DLD1 (cell line): ENCODE measurements around the gene CLRN3.

Source experiments
- in situ Hi-C: cut with HindIII; loops from 2 replicates; pipeline ENCODE4 v1.10.0; 2017; ENCODE audit warnings: low sequenced_read_pairs

CLRN3 gene

GRCh38 chr10:127875916-127876315, 16.8 kb downstream of the CLRN3 start:
- in situ Hi-C loops = no loop called here

DNA sequence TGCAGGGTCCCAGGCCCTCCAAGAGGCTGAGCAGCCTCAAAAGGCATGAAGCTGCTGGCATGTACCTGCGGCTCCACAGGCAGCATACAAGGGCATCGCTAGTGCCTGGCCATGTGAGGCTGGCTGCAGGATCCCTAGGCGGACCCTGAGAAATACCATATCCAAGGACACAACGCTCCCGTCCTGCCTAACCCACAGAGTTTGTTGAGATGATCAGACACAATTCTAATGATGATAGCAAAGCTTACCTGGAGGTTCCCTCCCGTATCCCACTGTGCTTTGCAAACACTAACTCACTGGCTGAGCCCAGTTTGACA, 17.3 kb downstream of the CLRN3 start:
- in situ Hi-C loops = no loop called here

GRCh38 chr10:127874671-127875448, 17.9 kb downstream of the CLRN3 start:
- in situ Hi-C loops = no loop called here

DNA sequence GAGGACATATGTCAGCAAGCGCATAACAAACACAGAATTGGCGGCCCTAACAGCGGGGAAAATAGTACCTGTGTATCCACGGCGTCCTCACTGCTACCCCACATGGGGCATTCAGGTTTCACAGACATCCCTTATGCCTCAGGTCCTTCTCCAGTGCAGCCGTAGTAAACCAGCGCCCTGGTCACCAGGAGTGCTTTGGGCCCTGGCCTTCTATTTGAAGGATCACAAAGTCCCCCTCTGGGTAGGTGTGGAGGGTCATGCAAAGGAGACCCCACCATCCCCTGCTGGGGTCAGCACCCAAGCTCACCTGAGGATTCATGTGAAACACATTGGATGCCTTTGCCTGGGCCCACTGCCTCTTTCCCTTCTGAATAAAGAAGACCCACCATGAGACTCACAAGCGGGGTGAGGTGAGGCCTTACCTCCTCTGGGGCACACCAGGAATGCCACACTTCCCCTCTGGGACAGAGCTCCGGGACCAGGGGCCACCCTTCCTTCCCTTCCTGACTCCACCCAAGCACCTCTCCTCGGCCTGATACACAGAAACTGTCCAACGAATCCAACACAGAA, 18.8 kb downstream of the CLRN3 start:
- in situ Hi-C loops = no loop called here

GRCh38 chr10:127872871-127873600, 19.7 kb downstream of the CLRN3 start:
- in situ Hi-C loops = no loop called here

DNA sequence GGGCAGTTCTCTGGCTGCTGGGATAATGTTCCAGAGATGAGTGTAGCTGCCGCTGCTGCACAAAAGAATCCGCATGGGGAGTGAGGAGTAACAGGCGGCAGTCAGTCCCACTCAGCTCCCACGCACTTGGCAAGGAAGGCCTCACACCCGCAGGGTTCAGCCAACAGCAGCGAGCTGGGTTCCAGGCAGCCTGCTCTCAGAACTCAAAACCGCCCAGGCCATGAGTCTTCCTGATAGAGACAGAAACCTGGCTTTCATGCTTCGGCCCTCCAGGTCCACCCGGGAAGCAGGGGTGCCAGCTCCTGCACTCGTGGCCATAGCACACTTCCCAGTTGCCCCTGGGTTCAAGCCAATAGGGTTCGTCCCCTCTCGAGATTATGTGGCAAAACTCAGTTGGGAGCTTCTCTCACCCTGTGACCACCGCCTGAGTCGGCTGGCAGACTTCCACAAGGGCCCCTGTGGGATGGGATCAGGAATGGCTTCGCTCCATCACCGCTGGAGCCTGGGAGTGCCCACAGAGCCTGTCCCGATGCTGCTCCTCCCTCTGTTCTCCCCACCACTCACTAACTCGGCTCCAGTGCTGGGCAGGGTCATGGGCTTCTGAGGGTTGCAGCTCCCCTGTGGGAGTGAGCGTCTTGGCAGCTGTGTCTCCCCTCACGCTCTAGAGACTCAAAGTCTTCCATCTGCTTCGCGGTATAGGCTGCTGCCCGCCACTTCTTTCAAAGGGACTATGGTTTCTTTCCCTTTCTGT, 20.6 kb downstream of the CLRN3 start:
- in situ Hi-C loops = no loop called here

DNA sequence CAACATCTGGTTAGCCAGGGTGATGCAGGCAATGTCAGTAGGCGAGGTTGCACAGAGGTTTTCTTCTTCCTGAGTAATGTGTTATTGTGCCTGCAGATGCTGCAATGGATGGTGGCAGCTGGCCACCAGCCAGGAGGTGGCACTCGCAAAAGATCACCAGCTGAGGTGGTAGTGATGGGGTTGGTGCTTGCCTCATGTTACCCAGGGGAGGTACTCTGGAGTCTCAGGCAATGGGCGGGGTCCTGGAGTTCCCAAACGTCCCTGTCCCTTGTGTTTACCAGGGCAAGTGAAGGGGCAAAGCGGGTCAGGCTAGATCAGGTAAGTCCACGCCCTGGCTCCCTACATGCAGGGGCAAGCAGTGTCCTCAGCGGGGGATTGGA, 21.1 kb downstream of the CLRN3 start:
- in situ Hi-C loops = no loop called here

- in situ Hi-C loops = no loop called here
Measured at GRCh38 chr10:127869329-127869728, 23.4 kb downstream of the CLRN3 start.

DNA sequence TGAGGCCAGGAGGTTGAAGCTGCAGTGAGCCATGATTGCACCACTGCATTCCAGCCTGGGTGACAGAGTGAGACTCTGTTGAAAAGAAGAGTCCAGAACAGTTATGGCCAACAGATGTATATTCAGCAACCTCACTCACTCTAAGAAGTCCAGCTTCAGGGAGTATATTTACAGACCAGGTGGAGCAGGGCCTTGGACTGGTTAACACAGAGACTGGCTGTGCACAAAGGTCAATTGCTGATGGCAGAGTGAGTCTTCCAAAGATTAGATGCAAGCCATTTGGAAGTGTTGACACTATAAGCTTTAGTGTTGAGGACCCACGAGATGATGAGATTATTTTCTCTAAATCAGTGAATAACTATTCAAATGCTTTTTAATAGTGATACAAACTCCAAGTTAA, 24.9 kb downstream of the CLRN3 start:
- in situ Hi-C loops = no loop called here

DNA sequence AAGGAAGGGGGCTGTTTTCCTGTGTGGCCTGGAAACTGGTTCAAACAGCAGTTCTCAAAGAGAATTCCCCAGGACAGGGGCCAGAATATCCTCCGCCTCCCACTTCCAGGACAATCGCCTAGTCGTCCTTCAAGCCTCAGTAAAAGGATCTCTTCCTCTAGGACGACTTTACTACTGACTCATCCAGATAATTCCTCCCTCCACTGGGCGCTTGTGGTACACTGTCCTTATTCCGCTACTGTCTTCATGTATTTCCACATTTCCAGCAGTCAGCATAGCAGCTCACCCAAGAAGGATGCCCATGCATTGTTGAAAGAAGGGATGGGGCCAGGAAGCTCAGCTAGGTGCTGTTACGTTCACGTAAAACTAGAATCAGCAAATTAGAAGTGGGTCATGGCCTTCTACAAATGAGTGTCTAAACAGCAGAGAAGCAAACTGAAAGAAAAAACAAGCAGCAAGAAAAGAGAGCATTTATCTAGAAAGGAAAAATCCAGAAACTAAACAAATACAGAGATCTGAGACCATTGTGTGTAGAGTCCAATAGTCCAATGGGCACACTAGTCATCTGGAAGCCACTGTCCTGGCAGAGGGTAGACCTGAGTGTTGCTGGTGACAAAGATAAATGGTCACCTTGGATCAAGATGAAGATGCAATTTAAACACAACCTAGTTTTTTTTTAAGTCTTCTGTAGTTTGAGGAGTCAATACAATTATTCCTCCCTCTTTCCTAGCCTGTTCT, 26.3 kb downstream of the CLRN3 start:
- in situ Hi-C loops = no loop called here

DNA sequence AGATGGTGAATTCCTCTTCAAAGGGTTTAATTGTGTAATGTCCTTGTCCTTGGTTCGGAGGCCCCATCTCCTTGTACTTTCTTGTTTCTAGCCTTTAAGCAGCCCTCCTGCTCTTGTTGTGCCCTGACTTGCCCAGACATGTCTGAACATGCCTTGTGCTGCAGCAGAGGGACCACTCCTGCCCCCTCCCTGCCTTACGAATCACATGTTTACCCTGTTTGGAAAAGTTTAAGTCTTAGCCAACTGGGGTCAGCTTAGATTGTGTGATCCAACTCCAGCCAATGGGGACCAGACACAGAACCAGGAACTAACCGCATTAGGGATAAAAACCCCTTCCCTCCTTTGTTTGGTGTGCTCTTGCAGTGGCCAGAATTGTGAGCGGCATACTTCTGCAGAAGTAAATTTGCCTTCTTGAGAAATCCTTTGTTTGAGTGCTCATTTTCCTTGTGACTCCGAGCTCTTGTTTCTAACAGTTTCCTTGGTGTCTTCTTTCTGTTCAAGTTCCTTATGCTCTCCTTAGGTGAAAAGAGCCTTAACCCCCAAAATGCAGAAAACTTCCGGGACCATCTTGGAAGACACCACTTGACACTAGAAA, 29.4 kb downstream of the CLRN3 start:
- in situ Hi-C loops = loop anchor here (5.0 kb wide), 1 partner anchor 149 kb away; no protein-coding TSS in a partner anchor

DNA sequence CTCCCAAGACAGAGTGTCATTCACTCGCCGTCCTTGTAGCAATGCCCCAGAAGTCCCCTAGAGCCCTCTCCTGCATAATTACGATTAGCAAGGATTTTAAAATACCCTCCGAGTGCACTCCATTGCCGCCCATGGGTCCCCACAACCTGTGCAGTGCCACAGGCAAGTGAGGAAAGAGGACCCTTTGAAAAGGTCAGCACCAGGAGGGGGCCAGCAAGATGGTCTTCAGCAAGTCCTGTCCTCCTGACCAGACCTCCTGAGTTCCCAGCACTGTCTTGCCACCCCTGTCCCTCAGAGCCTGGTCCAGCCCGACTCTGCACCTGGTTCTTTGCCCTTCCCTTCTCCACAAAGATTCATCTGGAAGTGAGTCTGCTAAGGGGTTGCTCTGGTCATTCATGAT, 32.1 kb downstream of the CLRN3 start:
- in situ Hi-C loops = loop anchor here (5.0 kb wide), 1 partner anchor 152 kb away; no protein-coding TSS in a partner anchor

GRCh38 chr10:127855976-127856375, 36.8 kb downstream of the CLRN3 start:
- in situ Hi-C loops = no loop called here

DNA sequence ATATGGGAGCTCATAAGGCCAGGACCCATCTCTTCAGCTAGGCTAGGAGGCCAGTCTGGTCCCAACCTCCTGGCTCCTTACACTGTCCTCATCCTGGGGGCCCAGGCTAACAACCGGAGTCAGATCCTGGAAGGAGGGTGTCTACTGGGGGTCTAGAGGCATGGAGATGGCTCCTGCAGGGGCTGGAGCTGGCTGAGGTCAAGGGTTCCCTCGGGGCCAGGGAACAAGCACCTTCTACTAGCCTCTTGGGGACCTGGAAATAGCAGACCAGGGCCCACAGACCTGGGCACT, 37.2 kb downstream of the CLRN3 start:
- in situ Hi-C loops = no loop called here

- in situ Hi-C loops = no loop called here
Measured at GRCh38 chr10:127854769-127855590, 37.8 kb downstream of the CLRN3 start.

- in situ Hi-C loops = no loop called here
Measured at GRCh38 chr10:127853868-127854768, 38.6 kb downstream of the CLRN3 start.

DNA sequence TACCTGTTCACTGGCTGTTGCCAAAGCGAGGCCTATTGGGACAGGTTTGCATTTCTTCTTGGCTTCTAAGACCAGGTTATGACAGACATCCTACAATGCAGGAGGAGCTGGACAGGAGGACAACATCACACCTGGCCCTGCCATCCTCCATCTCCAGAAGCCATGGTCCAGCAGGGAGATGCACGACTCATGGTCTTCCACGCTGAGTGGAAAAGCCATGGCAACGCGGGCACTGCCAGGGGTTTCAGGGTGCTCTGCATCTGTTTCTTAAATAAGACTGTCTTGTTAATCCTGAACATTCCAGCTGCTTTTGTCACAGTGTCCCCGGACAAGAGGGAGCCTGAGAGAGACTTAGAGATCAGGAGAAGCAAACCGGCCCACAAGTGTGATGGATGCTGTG, 40.3 kb downstream of the CLRN3 start:
- in situ Hi-C loops = no loop called here

DNA sequence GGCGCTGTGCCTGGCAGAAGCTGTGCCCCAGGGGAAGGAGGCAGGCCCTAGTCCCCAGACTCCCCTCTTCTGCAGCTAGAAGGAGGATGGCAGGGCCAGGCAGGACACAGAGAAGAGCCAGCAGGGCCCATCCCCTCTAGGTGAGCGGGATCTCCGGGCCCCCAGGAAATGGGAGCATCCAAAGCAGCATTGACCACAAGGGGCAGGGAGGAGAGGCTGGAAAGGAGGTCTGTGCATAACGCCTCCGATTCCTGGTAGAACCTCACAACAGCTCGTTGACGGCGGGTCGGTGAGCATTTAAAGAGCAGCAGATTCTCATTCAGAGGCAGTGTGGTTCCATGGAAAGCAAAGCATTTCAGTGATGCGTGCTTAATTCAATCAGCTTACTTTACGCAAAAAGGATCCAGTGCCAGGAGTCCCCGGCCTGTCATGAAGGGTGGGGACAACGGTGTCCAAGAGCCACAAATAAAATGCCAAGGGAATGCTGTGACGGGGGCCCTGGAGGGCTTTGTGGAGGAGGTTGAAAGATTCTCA, 41.0 kb downstream of the CLRN3 start:
- in situ Hi-C loops = no loop called here
